HL-60 (cell line): ENCODE data around the gene LRP2BP.

Experiments used
- DNase-seq, 2 experiments: peaks; one replicate each; pipeline ENCODE4 v3.0.0-alpha.2; 2010 to 2020; ENCODE audit warnings: low read depth in 1 of 2, low spot score in 1 of 2
- H3K27ac ChIP-seq: fragments of 250-450 bp; sonication (Bioruptor Pico); replicated peaks from 2 replicates; pipeline ENCODE4 v1.5.1; 2020; ENCODE audit warnings: mild to moderate bottlenecking, moderate library complexity
- H3K27me3 ChIP-seq: fragments of 250-450 bp; sonication (Bioruptor Pico); 2 replicates; pipeline ENCODE4 v1.5.1; 2021; ENCODE audit warnings: mild to moderate bottlenecking, moderate library complexity; ENCODE audit not compliant: insufficient read depth, poor library complexity, severe bottlenecking
- H3K4me3 ChIP-seq: replicated peaks from 2 replicates; pipeline ENCODE4 v1.5.1; 2011; ENCODE audit warnings: mild to moderate bottlenecking, control low read depth, low read length; ENCODE audit not compliant: insufficient read depth
- GABPA ChIP-seq: IDR thresholded peaks from 2 replicates; pipeline ENCODE4 v1.6.1; 2012; ENCODE audit warnings: low read depth
- POLR2AphosphoS5 ChIP-seq: IDR thresholded peaks from 2 replicates; pipeline ENCODE4 v1.6.1; 2012; ENCODE audit warnings: low read depth
- SPI1 ChIP-seq: IDR thresholded peaks from 2 replicates; pipeline ENCODE4 v1.6.1; 2012; ENCODE audit warnings: low read depth, mild to moderate bottlenecking, borderline replicate concordance
- TF ChIP-seq, protein P1 (sequence below): IDR thresholded peaks from one replicate; pipeline ENCODE4 v1.5.1; 2011; ENCODE audit warnings: low read length, control low read depth, inconsistent platforms; ENCODE audit not compliant: insufficient read depth
- TF ChIP-seq, protein P2 (sequence below): IDR thresholded peaks from 2 replicates; pipeline ENCODE4 v1.6.1; 2012; ENCODE audit warnings: low read depth; ENCODE audit not compliant: insufficient replicate concordance

LRP2BP gene

DNA sequence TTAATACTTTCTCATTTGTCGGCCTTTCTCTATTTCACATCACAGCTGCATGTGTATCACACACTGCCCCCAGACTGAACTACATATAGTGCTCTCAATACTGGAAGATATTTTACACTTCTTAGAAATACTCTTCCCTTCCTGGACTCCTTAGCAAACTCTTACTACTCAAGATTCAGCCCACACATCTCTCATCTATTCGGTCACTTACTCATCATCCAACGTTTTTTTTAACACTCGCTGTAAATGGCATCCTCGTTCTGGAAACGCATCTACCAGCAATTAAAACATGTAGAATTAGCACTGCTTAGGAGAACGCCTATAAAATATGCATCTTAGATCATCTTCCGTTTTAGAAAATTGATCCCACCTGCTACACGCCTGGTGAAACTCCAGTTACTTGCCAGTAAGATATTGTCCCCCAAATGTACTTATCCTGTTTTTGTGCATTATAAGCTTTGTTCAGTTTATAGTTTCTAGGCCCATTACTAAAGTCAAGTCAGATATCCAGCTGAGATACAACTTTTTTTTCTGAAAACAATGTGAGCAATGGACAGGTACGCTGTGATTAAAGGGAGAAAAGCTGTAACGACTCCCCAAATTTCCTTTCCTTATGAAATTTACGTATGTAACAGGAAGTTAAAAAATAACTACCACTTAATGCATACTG lies 1.0 kb downstream of the LRP2BP start:
- H3K27me3 ChIP-seq = no peaks in the 10 kb centered on the region

DNA sequence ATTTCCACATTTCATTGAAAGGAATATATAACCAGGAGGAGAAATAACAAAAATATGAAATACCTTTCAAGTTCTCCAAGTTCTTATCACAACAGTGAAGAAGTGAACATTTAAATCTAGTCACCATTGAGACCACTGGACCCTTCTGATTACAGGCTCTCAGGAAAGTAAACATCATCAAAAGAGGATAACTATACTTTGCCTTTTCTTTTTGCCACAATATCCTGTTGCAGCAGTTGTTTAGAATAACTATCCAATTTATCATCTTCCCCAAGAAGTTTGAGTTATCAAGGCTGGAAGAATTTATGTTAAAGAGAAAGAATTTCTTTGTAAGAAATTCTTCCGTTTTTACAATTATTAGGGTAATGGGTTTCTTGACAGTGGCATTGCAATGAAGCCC lies 3.6 kb downstream of the LRP2BP start:
- TF ChIP-seq SPI1 = no peak
- no peak overlapping the region for H3K4me3 ChIP-seq
- no peak overlapping the region for H3K27ac ChIP-seq
- no peaks in the 10 kb centered on the region for H3K27me3 ChIP-seq
- DNase-seq = no peak

More for the DNA sequence above, 1.0 kb downstream of the LRP2BP start:
- H3K27ac ChIP-seq = no peak overlapping the region
- TF ChIP-seq GABPA (no peak), POLR2AphosphoS5 (no peak), SPI1 (no peak)
- TF ChIP-seq, protein P1, sequence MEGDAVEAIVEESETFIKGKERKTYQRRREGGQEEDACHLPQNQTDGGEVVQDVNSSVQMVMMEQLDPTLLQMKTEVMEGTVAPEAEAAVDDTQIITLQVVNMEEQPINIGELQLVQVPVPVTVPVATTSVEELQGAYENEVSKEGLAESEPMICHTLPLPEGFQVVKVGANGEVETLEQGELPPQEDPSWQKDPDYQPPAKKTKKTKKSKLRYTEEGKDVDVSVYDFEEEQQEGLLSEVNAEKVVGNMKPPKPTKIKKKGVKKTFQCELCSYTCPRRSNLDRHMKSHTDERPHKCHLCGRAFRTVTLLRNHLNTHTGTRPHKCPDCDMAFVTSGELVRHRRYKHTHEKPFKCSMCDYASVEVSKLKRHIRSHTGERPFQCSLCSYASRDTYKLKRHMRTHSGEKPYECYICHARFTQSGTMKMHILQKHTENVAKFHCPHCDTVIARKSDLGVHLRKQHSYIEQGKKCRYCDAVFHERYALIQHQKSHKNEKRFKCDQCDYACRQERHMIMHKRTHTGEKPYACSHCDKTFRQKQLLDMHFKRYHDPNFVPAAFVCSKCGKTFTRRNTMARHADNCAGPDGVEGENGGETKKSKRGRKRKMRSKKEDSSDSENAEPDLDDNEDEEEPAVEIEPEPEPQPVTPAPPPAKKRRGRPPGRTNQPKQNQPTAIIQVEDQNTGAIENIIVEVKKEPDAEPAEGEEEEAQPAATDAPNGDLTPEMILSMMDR = no peak
- TF ChIP-seq, protein P2, sequence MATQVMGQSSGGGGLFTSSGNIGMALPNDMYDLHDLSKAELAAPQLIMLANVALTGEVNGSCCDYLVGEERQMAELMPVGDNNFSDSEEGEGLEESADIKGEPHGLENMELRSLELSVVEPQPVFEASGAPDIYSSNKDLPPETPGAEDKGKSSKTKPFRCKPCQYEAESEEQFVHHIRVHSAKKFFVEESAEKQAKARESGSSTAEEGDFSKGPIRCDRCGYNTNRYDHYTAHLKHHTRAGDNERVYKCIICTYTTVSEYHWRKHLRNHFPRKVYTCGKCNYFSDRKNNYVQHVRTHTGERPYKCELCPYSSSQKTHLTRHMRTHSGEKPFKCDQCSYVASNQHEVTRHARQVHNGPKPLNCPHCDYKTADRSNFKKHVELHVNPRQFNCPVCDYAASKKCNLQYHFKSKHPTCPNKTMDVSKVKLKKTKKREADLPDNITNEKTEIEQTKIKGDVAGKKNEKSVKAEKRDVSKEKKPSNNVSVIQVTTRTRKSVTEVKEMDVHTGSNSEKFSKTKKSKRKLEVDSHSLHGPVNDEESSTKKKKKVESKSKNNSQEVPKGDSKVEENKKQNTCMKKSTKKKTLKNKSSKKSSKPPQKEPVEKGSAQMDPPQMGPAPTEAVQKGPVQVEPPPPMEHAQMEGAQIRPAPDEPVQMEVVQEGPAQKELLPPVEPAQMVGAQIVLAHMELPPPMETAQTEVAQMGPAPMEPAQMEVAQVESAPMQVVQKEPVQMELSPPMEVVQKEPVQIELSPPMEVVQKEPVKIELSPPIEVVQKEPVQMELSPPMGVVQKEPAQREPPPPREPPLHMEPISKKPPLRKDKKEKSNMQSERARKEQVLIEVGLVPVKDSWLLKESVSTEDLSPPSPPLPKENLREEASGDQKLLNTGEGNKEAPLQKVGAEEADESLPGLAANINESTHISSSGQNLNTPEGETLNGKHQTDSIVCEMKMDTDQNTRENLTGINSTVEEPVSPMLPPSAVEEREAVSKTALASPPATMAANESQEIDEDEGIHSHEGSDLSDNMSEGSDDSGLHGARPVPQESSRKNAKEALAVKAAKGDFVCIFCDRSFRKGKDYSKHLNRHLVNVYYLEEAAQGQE = no peak
- no peak for DNase-seq
- no peak overlapping the region; the same call in 1 of the 2 replicates for H3K4me3 ChIP-seq

DNA sequence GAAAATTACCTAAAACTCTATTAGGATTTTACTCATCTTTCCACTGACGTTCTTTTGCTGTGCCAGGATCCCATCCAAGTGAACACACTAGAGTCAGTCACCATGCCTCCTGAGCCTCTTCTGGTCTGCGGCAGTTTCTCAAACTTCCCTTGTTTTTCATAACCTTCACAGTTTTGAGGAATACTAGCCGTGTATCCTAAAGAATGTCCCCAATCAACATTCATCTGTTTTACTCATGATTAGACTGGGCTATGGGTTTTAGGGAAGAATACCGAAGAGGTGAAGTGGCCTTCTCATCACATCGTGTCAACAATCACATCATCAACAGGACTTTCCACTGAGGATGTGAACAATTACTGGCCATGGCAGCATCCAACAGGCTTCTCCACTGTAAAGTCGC lies 4.8 kb downstream of the LRP2BP start:
- no peak for DNase-seq
- Histone ChIP-seq H3K4me3 (no peak overlapping the region), H3K27ac (no peak overlapping the region), H3K27me3 (no peaks in the 10 kb centered on the region)
- no peak for TF ChIP-seq GABPA
- TF ChIP-seq SPI1 = no peak
- TF ChIP-seq, protein P1 = no peak
- no peak for TF ChIP-seq POLR2AphosphoS5
- TF ChIP-seq, protein P2 = no peak

DNA sequence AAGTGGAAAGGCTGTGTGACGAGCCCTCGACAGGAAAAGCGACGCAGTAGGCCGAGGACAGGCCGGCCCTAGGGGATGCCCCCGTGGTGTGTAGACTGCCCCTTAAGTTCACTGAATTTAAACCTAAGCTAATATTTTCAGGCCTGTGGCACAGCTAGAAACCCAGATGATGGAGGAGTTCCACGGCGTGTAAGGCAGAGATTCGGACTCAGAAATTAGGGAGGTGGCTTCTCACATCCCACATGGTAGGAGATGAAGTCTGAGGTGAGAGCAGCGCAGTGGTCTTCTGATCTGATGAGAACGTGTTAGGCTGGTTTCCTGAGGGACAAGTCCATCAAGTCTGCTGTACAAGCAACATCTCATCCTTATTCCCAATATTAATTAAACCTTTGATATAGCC lies 7.8 kb downstream of the LRP2BP start:
- H3K27me3 ChIP-seq = peaks cover 11% of the 10 kb centered on the region
- no peak overlapping the region for H3K27ac ChIP-seq
- no peak for DNase-seq
- no peak overlapping the region for H3K4me3 ChIP-seq
- TF ChIP-seq, protein P1 = no peak
- TF ChIP-seq POLR2AphosphoS5 (no peak), GABPA (no peak), SPI1 (no peak)
- TF ChIP-seq, protein P2 = no peak
